HepG2 (cell line): ENCODE measurements around the gene C10orf71. TPM values are rescaled to one million over a fixed set of nuclear protein-coding genes. Genes with fewer than 3 reads are reported as not detected.

Experiments used
- ATAC-seq: fragments of 200-7000 bp; cut with Tn5 transposase; 3 replicates; pipeline ENCODE4 v1.9.1; 2020; ENCODE audit warnings: mild to moderate bottlenecking, moderate library complexity
- BruUV-seq: library from RNA; stranded (reverse); fragments of 400-500 nt; replicated peaks from 2 replicates; lab custom pipeline; 2021; lab: Mats Ljungman, UMichigan
- CTCF ChIA-PET: fragments of 300-600 bp; formaldehyde crosslinking; extraction: SDS; loops from one replicate; lab custom pipeline; 2021; ENCODE audit warnings: low total read pairs, inconsistent platforms, low intra/inter-chr PET ratio; lab: Yijun Ruan, JAX
- POLR2A ChIA-PET: fragments of 350-600 bp; sonication (Branson Sonifier 250); formaldehyde crosslinking; loops from one replicate; lab custom pipeline; 2020; ENCODE audit warnings: antibody characterized with exemption, inconsistent platforms; lab: Yijun Ruan, JAX
- DNase-seq: peaks from one replicate; pipeline ENCODE4 v3.0.0-alpha.2; 2015; ENCODE audit warnings: low spot score
- FAIRE-seq: peaks from 3 replicates; lab custom pipeline; 2011; peaks lifted over from hg19 to GRCh38; lab: Jason Lieb, UNC
- H2AFZ ChIP-seq: one replicate; pipeline ENCODE4 v1.6.1; 2011; ENCODE audit warnings: low read length, inconsistent platforms
- H3K27ac ChIP-seq: fragments of 300-600 bp; 3 replicates; pipeline ENCODE4 v1.8.0; 2011; ENCODE audit warnings: mixed run types, mild to moderate bottlenecking, mixed read lengths, low read length, inconsistent platforms; ENCODE audit not compliant: insufficient read depth; ENCODE audit errors: extremely low read length
- H3K27me3 ChIP-seq, 2 experiments: fragments of 200-600 bp in 1 of 2; 2 replicates in 1 of 2; 3 replicates in 1 of 2; pipeline versions ENCODE4 v1.6.0 to v1.8.0; 2011; ENCODE audit warnings: low read length in 2 of 2, mild to moderate bottlenecking in 2 of 2, moderate library complexity in 2 of 2, inconsistent platforms in 1 of 2; ENCODE audit not compliant: insufficient read depth in 2 of 2, control insufficient read depth in 1 of 2
- H3K36me3 ChIP-seq, 2 experiments: fragments of 200-600 bp in 1 of 2; replicated peaks in 1 of 2; 2 replicates in 1 of 2; 3 replicates in 1 of 2; pipeline versions ENCODE4 v1.5.1 to v1.8.0; 2011; ENCODE audit warnings: low read length in 2 of 2, inconsistent platforms in 1 of 2; ENCODE audit not compliant: insufficient read depth in 2 of 2, control insufficient read depth in 1 of 2
- H3K4me1 ChIP-seq: 2 replicates; pipeline ENCODE4 v1.5.1; 2012; ENCODE audit warnings: low read length, inconsistent platforms; ENCODE audit not compliant: insufficient read depth
- H3K4me2 ChIP-seq: 2 replicates; pipeline ENCODE4 v1.6.0; 2011; ENCODE audit warnings: low read depth, low read length, inconsistent platforms
- H3K4me3 ChIP-seq, 3 experiments: fragments of 200-600 bp in 1 of 3; sonication (generic), shearing (Covaris generic) in 1 of 3; replicated peaks in 1 of 3; 2 replicates each; pipeline ENCODE4 v1.5.1; 2011 to 2016; ENCODE audit warnings: low read length in 3 of 3, inconsistent platforms in 2 of 3, low read depth in 2 of 3, mild to moderate bottlenecking in 2 of 3, control low read depth in 1 of 3, mixed read lengths in 1 of 3; ENCODE audit not compliant: insufficient read depth in 1 of 3
- H3K79me2 ChIP-seq: one replicate; pipeline ENCODE4 v1.6.1; 2011; ENCODE audit warnings: low read length, inconsistent platforms; ENCODE audit not compliant: insufficient read depth
- H3K9ac ChIP-seq: 2 replicates; pipeline ENCODE4 v1.6.0; 2011; ENCODE audit warnings: mild to moderate bottlenecking, low read depth, low read length, inconsistent platforms; ENCODE audit not compliant: insufficient read depth
- H3K9me3 ChIP-seq: 2 replicates; pipeline ENCODE4 v1.5.1; 2012; ENCODE audit warnings: mild to moderate bottlenecking, low read length
- H4K20me1 ChIP-seq: 2 replicates; pipeline ENCODE4 v1.6.0; 2011; ENCODE audit warnings: inconsistent platforms, mild to moderate bottlenecking, low read length, moderate library complexity; ENCODE audit not compliant: insufficient read depth
- ARNT ChIP-seq: fragments of 450-650 bp; IDR thresholded peaks from 2 replicates; pipeline ENCODE4 v1.6.1; 2017
- DPF2 ChIP-seq: sonication (generic); formaldehyde crosslinking; IDR thresholded peaks from 2 replicates; pipeline ENCODE4 v1.4.0; 2020; ENCODE audit warnings: mild to moderate bottlenecking, low read depth, missing genetic modification reagents, borderline replicate concordance
- FIP1L1 ChIP-seq: fragments of 200-400 bp; formaldehyde crosslinking; IDR thresholded peaks from 2 replicates; pipeline ENCODE4 v1.6.1; 2018; ENCODE audit warnings: low read depth, mild to moderate bottlenecking, low read length, moderate library complexity, borderline replicate concordance; ENCODE audit not compliant: insufficient read depth
- GFI1 ChIP-seq: sonication (generic); formaldehyde crosslinking; IDR thresholded peaks from 2 replicates; pipeline ENCODE4 v1.5.0; 2020; ENCODE audit warnings: missing genetic modification reagents, mild to moderate bottlenecking, borderline replicate concordance
- HNRNPLL ChIP-seq: fragments of 200-400 bp; formaldehyde crosslinking; IDR thresholded peaks from 2 replicates; pipeline ENCODE4 v1.6.1; 2017; ENCODE audit warnings: mild to moderate bottlenecking, low read depth, low read length; ENCODE audit not compliant: poor library complexity, severe bottlenecking
- JARID2 ChIP-seq: sonication (generic); formaldehyde crosslinking; IDR thresholded peaks from 2 replicates; pipeline ENCODE4 v1.8.1; 2023; ENCODE audit warnings: missing genetic modification reagents, inconsistent platforms; ENCODE audit not compliant: insufficient replicate concordance
- KLF16 ChIP-seq, 2 experiments: sonication (generic) in 1 of 2; formaldehyde crosslinking in 1 of 2; IDR thresholded peaks; 2 replicates each; pipeline versions ENCODE4 v1.6.1 to v1.8.0; 2016 to 2023; ENCODE audit warnings: missing genetic modification reagents in 2 of 2, missing compliant biosample characterization in 1 of 2
- NFYB ChIP-seq: sonication (generic); formaldehyde crosslinking; IDR thresholded peaks from 2 replicates; pipeline ENCODE4 v1.4.0; 2020; ENCODE audit warnings: missing genetic modification reagents
- NFYC ChIP-seq: IDR thresholded peaks from 2 replicates; pipeline ENCODE4 v1.6.1; 2016; ENCODE audit warnings: missing genetic modification reagents, missing compliant biosample characterization
- NR2C2 ChIP-seq: sonication (generic); formaldehyde crosslinking; IDR thresholded peaks from 2 replicates; pipeline ENCODE4 v1.4.0; 2020; ENCODE audit warnings: missing genetic modification reagents, mild to moderate bottlenecking, moderate library complexity, borderline replicate concordance
- PHF8 ChIP-seq: sonication (generic); formaldehyde crosslinking; IDR thresholded peaks from 2 replicates; pipeline ENCODE4 v1.5.0; 2020; ENCODE audit warnings: missing genetic modification reagents
- PITX1 ChIP-seq: sonication (generic); formaldehyde crosslinking; IDR thresholded peaks from 2 replicates; pipeline ENCODE4 v1.5.1; 2020; ENCODE audit warnings: mild to moderate bottlenecking, missing genetic modification reagents
- TMF1 ChIP-seq: sonication (generic); formaldehyde crosslinking; IDR thresholded peaks from 2 replicates; pipeline ENCODE4 v1.8.1; 2022; ENCODE audit warnings: low read depth, missing genetic modification reagents
- ZIK1 ChIP-seq: sonication (generic); formaldehyde crosslinking; IDR thresholded peaks from 2 replicates; pipeline ENCODE4 v1.5.0; 2020; ENCODE audit warnings: mild to moderate bottlenecking, low read depth, missing genetic modification reagents, borderline replicate concordance
- ZNF841 ChIP-seq: sonication (generic); formaldehyde crosslinking; IDR thresholded peaks from 2 replicates; pipeline ENCODE4 v1.8.1; 2023; ENCODE audit warnings: missing genetic modification reagents, borderline replicate concordance
- WGBS: methylation state at CpG from one replicate; pipeline ENCODE4 v1.1.6; 2017; ENCODE audit warnings: low lambda C conversion rate; 5-methylcytosine and 5-hydroxymethylcytosine counted together
- in situ Hi-C: cut with HindIII; loops from 2 replicates; pipeline ENCODE4 v1.10.0; 2017; ENCODE audit warnings: low pct_unique_long_range_greater_than_20kb; ENCODE audit not compliant: extremely low pct_ligation_motif_present
- intact Hi-C: fragments of 100-400 bp; cut with micrococcal nuclease; formaldehyde crosslinking; loops from one replicate; pipeline ENCODE4 v1.10.0; 2022; ENCODE audit not compliant: unreplicated experiment
- polyA plus RNA-seq, 8 experiments: library from polyadenylated mRNA; depleted of rRNA in 3 of 8; stranded (reverse) in 7 of 8; unstranded in 1 of 8; fragments of >200 nt; fragmentation: Illumina TruSeq in 4 of 8; extraction: Trizol in 4 of 8; gene quantifications; 2 replicates each; pipeline versions ENCODE4 v1.2.1 to v1.2.3, GENCODE V29; 2011 to 2016; ENCODE audit warnings: low read depth in 4 of 8, missing spikeins in 1 of 8, mixed read lengths in 1 of 8; ENCODE audit not compliant: insufficient read depth in 1 of 8
- total RNA-seq, 5 experiments: library from RNA; depleted of rRNA; stranded (reverse); fragments of >200 nt; fragmentation: Illumina TruSeq; extraction: Trizol; gene quantifications; 2 replicates each; pipeline ENCODE4 v1.2.3, GENCODE V29; 2016; ENCODE audit warnings: low read depth in 1 of 5
- TF ChIP-seq, protein P1 (sequence below): sonication (generic); formaldehyde crosslinking; IDR thresholded peaks from 2 replicates; pipeline ENCODE4; 2020; ENCODE audit warnings: missing genetic modification reagents, mild to moderate bottlenecking, borderline replicate concordance
- TF ChIP-seq, protein P2 (sequence below): sonication (generic); formaldehyde crosslinking; IDR thresholded peaks from 2 replicates; pipeline ENCODE4 v1.4.0; 2020; ENCODE audit warnings: missing genetic modification reagents

The C10orf71 gene
- total and polyA plus RNA-seq, 2 of the 13 experiments (the other 11 are each of a cell fraction or from before 2014, with no cell fraction given): not detected

DNA sequence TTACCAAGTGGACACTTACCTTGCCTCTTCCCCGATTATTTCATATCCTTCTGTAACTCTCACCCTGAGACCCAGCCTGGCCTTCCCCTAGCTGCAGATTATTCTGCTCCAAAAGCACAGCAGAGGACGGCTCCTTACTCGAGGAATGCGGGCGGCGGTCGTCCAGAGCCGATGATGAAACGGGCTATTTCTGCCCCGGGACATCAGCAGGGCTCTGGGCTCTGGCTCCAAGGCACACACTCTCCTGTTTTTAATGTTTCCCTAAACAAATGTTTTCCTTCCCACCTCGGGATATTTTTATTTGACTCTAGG is 343 bp upstream of the C10orf71 start:
- Histone ChIP-seq H3K4me1 (no peaks in the 10 kb centered on the region), H2AFZ (no peak overlapping the region), H3K27me3 (peaks cover 2 to 32% of the 10 kb centered on the region in 2 experiments; a peak in 2 of 5 replicates)

DNA sequence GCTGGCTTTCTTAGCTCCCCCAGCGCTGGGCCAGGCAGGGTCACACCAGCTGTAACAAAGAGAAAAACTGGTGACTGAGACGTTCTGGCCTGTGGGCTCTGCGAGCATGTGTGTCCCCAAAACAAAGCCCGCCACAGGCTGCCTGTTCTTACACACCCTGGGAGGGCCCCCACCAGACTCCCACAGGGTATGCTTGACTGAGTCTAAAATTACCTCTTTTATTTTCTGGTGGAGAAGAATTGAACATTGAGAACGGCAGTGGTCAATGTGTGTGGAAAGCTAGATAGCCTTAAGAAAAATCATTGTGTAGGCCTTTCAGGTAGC is 808 bp downstream of the C10orf71 start:
- ChIA-PET CTCF (no interaction called here), POLR2A (no interaction called here)
- H3K9ac ChIP-seq: no peak overlapping the region
- no peaks in the 10 kb centered on the region for H4K20me1 ChIP-seq
- H3K27ac ChIP-seq: no peak overlapping the region
- peaks cover 2 to 38% of the 10 kb centered on the region in 2 experiments; a peak in 2 of 5 replicates for H3K27me3 ChIP-seq
- in situ Hi-C loops: no loop called here
- TF ChIP-seq HNRNPLL: no peak
- TF ChIP-seq GFI1 (CRISPR knock-in tag): no peak
- TF ChIP-seq ZIK1: no peak
- no peak for TF ChIP-seq KLF16 (CRISPR knock-in tag; IDR thresholded peaks at IDR 0.05)
- no peak for TF ChIP-seq NFYB (CRISPR knock-in tag)
- TF ChIP-seq DPF2: no peak
- TF ChIP-seq PITX1: no peak
- no peak for TF ChIP-seq TMF1 (CRISPR knock-in tag)
- TF ChIP-seq, protein P1, sequence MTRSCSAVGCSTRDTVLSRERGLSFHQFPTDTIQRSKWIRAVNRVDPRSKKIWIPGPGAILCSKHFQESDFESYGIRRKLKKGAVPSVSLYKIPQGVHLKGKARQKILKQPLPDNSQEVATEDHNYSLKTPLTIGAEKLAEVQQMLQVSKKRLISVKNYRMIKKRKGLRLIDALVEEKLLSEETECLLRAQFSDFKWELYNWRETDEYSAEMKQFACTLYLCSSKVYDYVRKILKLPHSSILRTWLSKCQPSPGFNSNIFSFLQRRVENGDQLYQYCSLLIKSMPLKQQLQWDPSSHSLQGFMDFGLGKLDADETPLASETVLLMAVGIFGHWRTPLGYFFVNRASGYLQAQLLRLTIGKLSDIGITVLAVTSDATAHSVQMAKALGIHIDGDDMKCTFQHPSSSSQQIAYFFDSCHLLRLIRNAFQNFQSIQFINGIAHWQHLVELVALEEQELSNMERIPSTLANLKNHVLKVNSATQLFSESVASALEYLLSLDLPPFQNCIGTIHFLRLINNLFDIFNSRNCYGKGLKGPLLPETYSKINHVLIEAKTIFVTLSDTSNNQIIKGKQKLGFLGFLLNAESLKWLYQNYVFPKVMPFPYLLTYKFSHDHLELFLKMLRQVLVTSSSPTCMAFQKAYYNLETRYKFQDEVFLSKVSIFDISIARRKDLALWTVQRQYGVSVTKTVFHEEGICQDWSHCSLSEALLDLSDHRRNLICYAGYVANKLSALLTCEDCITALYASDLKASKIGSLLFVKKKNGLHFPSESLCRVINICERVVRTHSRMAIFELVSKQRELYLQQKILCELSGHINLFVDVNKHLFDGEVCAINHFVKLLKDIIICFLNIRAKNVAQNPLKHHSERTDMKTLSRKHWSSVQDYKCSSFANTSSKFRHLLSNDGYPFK (CRISPR knock-in tag): no peak
- no peak for TF ChIP-seq NR2C2 (CRISPR knock-in tag)
- no peak for TF ChIP-seq NFYC (CRISPR knock-in tag)
- no peak for TF ChIP-seq ARNT
- no peak for TF ChIP-seq FIP1L1
- no peak for TF ChIP-seq JARID2 (CRISPR knock-in tag)
- DNase-seq (no peak), ATAC-seq (no peak), FAIRE-seq (no peak)
- no peaks in the 10 kb centered on the region for H3K4me1 ChIP-seq
- H3K79me2 ChIP-seq: no peaks in the 10 kb centered on the region
- H3K36me3 ChIP-seq: no peaks in the 10 kb centered on the region
- 20% methylated on average over 4 of the region's 5 CpGs for WGBS
- no peak overlapping the region for H3K4me3 ChIP-seq
- H3K4me2 ChIP-seq: no peak overlapping the region
- H3K9me3 ChIP-seq: no peaks in the 10 kb centered on the region
- intact Hi-C loops: no loop called here
- H2AFZ ChIP-seq: no peak overlapping the region
- no TSS peak for BruUV-seq

More for the DNA sequence above, 343 bp upstream of the C10orf71 start:
- H3K36me3 ChIP-seq: no peaks in the 10 kb centered on the region
- BruUV-seq: no TSS peak
- H3K4me3 ChIP-seq: no peak overlapping the region
- H3K79me2 ChIP-seq: no peaks in the 10 kb centered on the region
- no peak overlapping the region for H3K4me2 ChIP-seq
- FAIRE-seq: no peak
- no peaks in the 10 kb centered on the region for H3K9me3 ChIP-seq
- POLR2A ChIA-PET: no interaction called here
- intact Hi-C loops (no loop called here), in situ Hi-C loops (no loop called here)
- TF ChIP-seq ZNF841 (CRISPR knock-in tag) (no peak), PHF8 (CRISPR knock-in tag) (no peak)
- TF ChIP-seq, protein P2, sequence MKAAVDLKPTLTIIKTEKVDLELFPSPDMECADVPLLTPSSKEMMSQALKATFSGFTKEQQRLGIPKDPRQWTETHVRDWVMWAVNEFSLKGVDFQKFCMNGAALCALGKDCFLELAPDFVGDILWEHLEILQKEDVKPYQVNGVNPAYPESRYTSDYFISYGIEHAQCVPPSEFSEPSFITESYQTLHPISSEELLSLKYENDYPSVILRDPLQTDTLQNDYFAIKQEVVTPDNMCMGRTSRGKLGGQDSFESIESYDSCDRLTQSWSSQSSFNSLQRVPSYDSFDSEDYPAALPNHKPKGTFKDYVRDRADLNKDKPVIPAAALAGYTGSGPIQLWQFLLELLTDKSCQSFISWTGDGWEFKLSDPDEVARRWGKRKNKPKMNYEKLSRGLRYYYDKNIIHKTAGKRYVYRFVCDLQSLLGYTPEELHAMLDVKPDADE (CRISPR knock-in tag): no peak
- no peak overlapping the region for H3K27ac ChIP-seq
- 34% methylated on average over 7 of the region's 11 CpGs for WGBS
- no peak for ATAC-seq
- no peak overlapping the region for H3K9ac ChIP-seq
- H4K20me1 ChIP-seq: no peaks in the 10 kb centered on the region
- CTCF ChIA-PET: no interaction called here
- DNase-seq: no peak
